HL-60/S4 treated with phorbol 12-myristate 13-acetate at 8.2 ng/mL for 4 days and 3 days (cell line): ENCODE measurements around the gene GOLGA6C.
"Not testable (repeated sequence)": the region's sequence is repeated elsewhere in the genome, so short reads cannot be mapped to it uniquely, and the experiment has no call there.

ENCODE experiments used
- in situ Hi-C: fragments of 300-500 bp; cut with MboI; formaldehyde crosslinking; loops from 2 replicates; pipeline ENCODE4 v1.15.0; 2022; ENCODE audit warnings: low sequenced_read_pairs

Gene GOLGA6C

DNA sequence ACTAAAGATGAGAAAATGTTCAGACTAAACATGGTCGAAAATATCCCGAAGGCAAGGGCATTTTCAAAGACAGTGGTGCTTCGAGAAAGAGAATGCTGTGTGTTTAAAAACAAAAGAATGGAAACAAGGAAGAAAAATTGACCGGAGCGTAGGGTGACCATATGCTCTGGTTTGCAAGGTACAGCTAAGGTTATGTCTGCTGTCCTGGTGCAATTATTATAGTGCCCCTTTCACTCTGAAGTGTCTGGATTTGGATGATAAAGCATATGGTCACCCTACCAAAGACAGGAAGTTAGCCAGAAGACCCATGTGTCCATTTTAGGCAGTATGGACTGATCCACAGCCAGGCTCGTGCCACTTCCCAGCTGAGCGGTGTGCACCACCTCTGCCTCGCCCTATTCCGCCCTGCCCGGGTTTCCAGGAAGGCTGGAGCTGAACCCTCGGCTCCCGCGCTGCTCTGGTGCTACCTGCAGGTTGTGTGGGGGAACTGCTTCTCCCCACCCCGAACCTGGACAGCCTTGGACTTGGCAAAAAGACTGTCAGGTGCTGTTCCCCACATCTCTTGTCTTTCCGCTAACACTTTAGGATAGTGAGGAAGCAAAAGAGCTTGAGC lies 49.8 kb downstream of the GOLGA6C start:
- in situ Hi-C loops = no loop called here

DNA sequence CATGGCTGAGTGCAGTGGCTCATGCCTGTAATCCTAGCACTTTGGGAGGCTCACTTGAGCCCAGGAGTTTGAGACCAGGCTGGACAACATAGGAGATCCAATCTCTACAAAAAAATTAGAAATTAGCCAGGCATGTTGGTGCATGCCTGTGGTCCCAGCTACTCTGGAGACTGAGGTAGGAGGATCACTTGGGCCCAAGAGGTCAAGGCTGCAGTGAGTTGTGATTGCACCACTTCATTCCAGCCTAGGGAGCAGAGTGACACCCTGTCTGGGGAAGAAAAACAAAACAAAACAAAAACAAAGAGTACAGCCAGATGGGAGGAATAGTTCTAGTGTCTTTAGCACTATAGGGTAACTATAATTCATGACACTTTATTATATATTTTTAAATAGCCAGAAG lies 51.6 kb downstream of the GOLGA6C start:
- in situ Hi-C loops = no loop called here

- in situ Hi-C loops = not testable (repeated sequence)
Observed at GRCh38 chr15:75312548-75312947, 54.4 kb downstream of the GOLGA6C start.

DNA sequence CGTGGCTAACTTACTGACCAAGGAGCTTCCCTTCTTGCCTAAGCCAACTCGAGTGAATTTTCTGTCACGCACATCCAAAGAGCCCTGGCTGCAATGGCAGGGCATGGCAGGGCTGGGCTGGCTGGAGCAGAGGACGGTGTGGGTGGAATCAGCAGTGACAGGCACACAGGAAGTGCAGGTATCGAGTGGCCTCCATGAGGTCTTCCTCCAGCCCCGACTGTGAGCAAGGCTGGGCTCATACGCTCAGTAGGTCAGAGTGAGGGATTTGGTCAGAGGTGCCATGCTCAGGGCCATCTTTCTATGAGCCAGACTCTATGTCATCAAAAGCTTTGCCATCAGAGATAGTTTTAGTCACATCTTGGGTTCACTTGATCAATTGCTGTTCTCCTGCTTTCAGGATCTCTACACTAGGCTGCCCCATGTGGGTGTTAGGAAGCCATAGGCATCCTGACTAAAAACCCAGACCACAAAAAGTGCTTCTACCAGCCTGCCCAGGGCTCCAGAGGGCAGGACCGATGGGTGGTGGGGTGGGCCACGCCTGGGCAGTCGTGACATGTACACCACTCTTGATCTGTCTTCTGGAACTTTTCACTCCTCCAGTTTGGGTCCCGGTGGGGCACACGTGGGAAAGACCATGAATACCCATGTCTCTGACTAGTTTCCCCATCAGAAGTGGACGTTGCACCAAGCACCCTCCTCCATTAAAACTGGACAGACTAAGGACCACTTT lies 55.1 kb downstream of the GOLGA6C start:
- in situ Hi-C loops = no loop called here

GRCh38 chr15:75314552-75315290 lies 56.6 kb downstream of the GOLGA6C start:
- in situ Hi-C loops = no loop called here

DNA sequence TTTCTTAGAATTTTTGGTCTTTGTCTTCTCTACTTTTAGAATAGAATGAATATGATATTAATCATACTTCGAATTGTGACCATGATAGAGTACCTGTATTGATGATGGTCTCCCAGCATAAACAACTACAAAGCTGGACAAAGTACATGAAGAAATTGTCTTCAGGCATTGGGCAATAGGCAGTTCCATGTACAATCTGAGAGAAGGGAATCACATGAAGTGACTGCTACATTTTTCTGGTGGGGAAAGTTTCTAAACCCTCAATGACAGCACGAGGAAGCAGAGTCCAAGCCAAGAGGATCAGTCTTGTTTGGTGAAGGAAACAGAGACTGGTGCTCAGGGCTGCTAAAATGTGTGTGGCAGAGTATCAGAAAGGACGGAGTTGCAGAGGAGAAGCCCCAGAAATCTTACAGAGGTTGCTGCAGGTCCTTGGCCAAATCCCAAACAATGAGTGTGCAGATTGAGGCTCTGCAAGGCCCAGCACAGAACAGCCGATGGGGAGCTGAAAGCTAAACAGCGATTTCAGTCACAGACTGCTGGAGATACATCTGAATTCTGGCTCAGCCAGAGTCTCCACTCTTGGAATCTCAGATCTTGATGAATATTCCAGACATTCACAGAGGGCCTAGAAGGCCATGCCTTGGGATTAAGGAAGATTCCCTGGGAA lies 61.2 kb downstream of the GOLGA6C start:
- in situ Hi-C loops = not testable (repeated sequence)
